H9 (cell line): Measurements from ENCODE around the gene IGLON5. TPM values are rescaled to one million over a fixed set of nuclear protein-coding genes. Genes with fewer than 3 reads are reported as not detected.
A peak's percentile ranks its signal among the peaks of the same experiment; 100 is the strongest.

ENCODE experiments used
- DNase-seq: peaks from one replicate; pipeline ENCODE4 v3.0.0-alpha.2; 2017
- H2AFZ ChIP-seq: one replicate; pipeline ENCODE4 v1.6.1; 2013; ENCODE audit warnings: mild to moderate bottlenecking, low read length, control low read depth, moderate library complexity
- H2AK5ac ChIP-seq: 2 replicates; pipeline ENCODE4 v1.6.1; 2013; ENCODE audit warnings: low read length, control low read depth, mixed read lengths; ENCODE audit not compliant: insufficient read length
- H2BK120ac ChIP-seq: one replicate; pipeline ENCODE4 v1.6.1; 2013; ENCODE audit warnings: low read depth, mild to moderate bottlenecking, low read length, control low read depth, inconsistent platforms; ENCODE audit not compliant: poor library complexity, severe bottlenecking
- H2BK12ac ChIP-seq: 2 replicates; pipeline ENCODE4 v1.6.1; 2013; ENCODE audit warnings: low read length, control low read depth, mixed read lengths, low read depth; ENCODE audit not compliant: insufficient read length
- H2BK15ac ChIP-seq: 2 replicates; pipeline ENCODE4 v1.6.1; 2013; ENCODE audit warnings: low read depth, low read length, control low read depth
- H2BK20ac ChIP-seq: one replicate; pipeline ENCODE4 v1.6.1; 2013; ENCODE audit warnings: low read depth, mild to moderate bottlenecking, low read length, control low read depth, inconsistent platforms; ENCODE audit not compliant: poor library complexity, severe bottlenecking
- H2BK5ac ChIP-seq: 2 replicates; pipeline ENCODE4 v1.6.1; 2013; ENCODE audit warnings: low read length, control low read depth, mixed read lengths; ENCODE audit not compliant: insufficient read length
- H3K14ac ChIP-seq: 2 replicates; pipeline ENCODE4 v1.6.1; 2013; ENCODE audit warnings: low read length, control low read depth; ENCODE audit not compliant: insufficient read depth
- H3K18ac ChIP-seq: 2 replicates; pipeline ENCODE4 v1.6.1; 2013; ENCODE audit warnings: low read depth, mild to moderate bottlenecking, mixed read lengths, low read length, control low read depth; ENCODE audit not compliant: insufficient read length
- H3K23ac ChIP-seq: 2 replicates; pipeline ENCODE4 v1.6.1; 2013; ENCODE audit warnings: low read length, control low read depth, mixed read lengths, low read depth; ENCODE audit not compliant: insufficient read length
- H3K23me2 ChIP-seq: 2 replicates; pipeline ENCODE4 v1.6.1; 2013; ENCODE audit warnings: low read depth, mild to moderate bottlenecking, mixed read lengths, low read length, control low read depth; ENCODE audit not compliant: insufficient read length, poor library complexity, severe bottlenecking
- H3K27ac ChIP-seq: 2 replicates; pipeline ENCODE4 v1.5.1; 2013; ENCODE audit warnings: low read length, control low read depth, mixed read lengths, low read depth; ENCODE audit not compliant: insufficient read length
- H3K27me3 ChIP-seq: 2 replicates; pipeline ENCODE4 v1.6.1; 2013; ENCODE audit warnings: low read length, control low read depth, inconsistent platforms; ENCODE audit not compliant: insufficient read depth
- H3K4ac ChIP-seq: 2 replicates; pipeline ENCODE4 v1.6.1; 2013; ENCODE audit warnings: low read depth, mild to moderate bottlenecking, control low read depth, inconsistent platforms, low read length, moderate library complexity
- H3K4me1 ChIP-seq: 2 replicates; pipeline ENCODE4 v1.6.1; 2013; ENCODE audit warnings: low read length, control low read depth, inconsistent platforms; ENCODE audit not compliant: insufficient read depth
- H3K4me2 ChIP-seq: 2 replicates; pipeline ENCODE4 v1.6.1; 2013; ENCODE audit warnings: low read length, control low read depth, mixed read lengths; ENCODE audit not compliant: insufficient read length, insufficient read depth
- H3K56ac ChIP-seq: 2 replicates; pipeline ENCODE4 v1.6.1; 2013; ENCODE audit warnings: low read depth, mild to moderate bottlenecking, mixed read lengths, low read length, control low read depth; ENCODE audit not compliant: insufficient read length
- H3K79me1 ChIP-seq: 2 replicates; pipeline ENCODE4 v1.6.1; 2013; ENCODE audit warnings: low read depth, mild to moderate bottlenecking, moderate library complexity, low read length, control low read depth, inconsistent platforms; ENCODE audit not compliant: insufficient read depth, poor library complexity, severe bottlenecking
- H3K79me2 ChIP-seq: 2 replicates; pipeline ENCODE4 v1.6.1; 2013; ENCODE audit warnings: low read length, control low read depth, inconsistent platforms; ENCODE audit not compliant: insufficient read depth
- H3K9ac ChIP-seq: 2 replicates; pipeline ENCODE4 v1.6.1; 2013; ENCODE audit warnings: low read length, control low read depth, mixed read lengths; ENCODE audit not compliant: insufficient read length; ENCODE audit errors: extremely low read depth
- H3K9me3 ChIP-seq: one replicate; pipeline ENCODE4 v1.6.1; 2013; ENCODE audit warnings: low read depth, low read length, inconsistent platforms; ENCODE audit not compliant: control insufficient read depth
- H3T11ph ChIP-seq: one replicate; pipeline ENCODE4 v1.6.1; 2013; ENCODE audit warnings: mild to moderate bottlenecking, low read length, control low read depth, inconsistent platforms
- H4K20me1 ChIP-seq: one replicate; pipeline ENCODE4 v1.6.1; 2013; ENCODE audit not compliant: control insufficient read depth, insufficient read length, insufficient read depth
- H4K5ac ChIP-seq: 2 replicates; pipeline ENCODE4 v1.6.1; 2013; ENCODE audit warnings: low read depth, mild to moderate bottlenecking, mixed read lengths, low read length, control low read depth; ENCODE audit not compliant: insufficient read length
- H4K8ac ChIP-seq: replicated peaks from 2 replicates; pipeline ENCODE4 v1.6.1; 2013; ENCODE audit warnings: low read length, control low read depth, mixed read lengths, low read depth; ENCODE audit not compliant: insufficient read length
- H4K91ac ChIP-seq: 2 replicates; pipeline ENCODE4 v1.6.1; 2013; ENCODE audit warnings: low read depth, mild to moderate bottlenecking, moderate library complexity, mixed read lengths, low read length, control low read depth; ENCODE audit not compliant: insufficient read length
- H3K27ac Mint-ChIP-seq, 3 experiments: 2 replicates in 2 of 3; 3 replicates in 1 of 3; pipeline ENCODE4 v1.8.0; 2020 to 2021; ENCODE audit warnings: mixed read lengths in 3 of 3, mild to moderate bottlenecking in 1 of 3, moderate library complexity in 1 of 3
- H3K27me3 Mint-ChIP-seq: 2 replicates; pipeline ENCODE4 v1.8.0; 2021; ENCODE audit warnings: low read depth, mild to moderate bottlenecking, moderate library complexity, mixed read lengths
- H3K36me3 Mint-ChIP-seq, 3 experiments: 2 replicates in 2 of 3; 3 replicates in 1 of 3; pipeline ENCODE4 v1.8.0; 2020 to 2021; ENCODE audit warnings: low read depth in 3 of 3, mixed read lengths in 3 of 3; ENCODE audit not compliant: insufficient read depth in 1 of 3
- H3K4me1 Mint-ChIP-seq, 2 experiments: 2 replicates each; pipeline ENCODE4 v1.8.0; 2020; ENCODE audit warnings: mixed read lengths in 2 of 2
- H3K4me3 Mint-ChIP-seq, 2 experiments: 2 replicates in 1 of 2; 3 replicates in 1 of 2; pipeline ENCODE4 v1.8.0; 2020 to 2021; ENCODE audit warnings: mild to moderate bottlenecking in 2 of 2, mixed read lengths in 2 of 2, moderate library complexity in 1 of 2
- H3K9me3 Mint-ChIP-seq, 2 experiments: 2 replicates in 1 of 2; 3 replicates in 1 of 2; pipeline ENCODE4 v1.8.0; 2020; ENCODE audit warnings: mild to moderate bottlenecking in 2 of 2, mixed read lengths in 2 of 2, moderate library complexity in 1 of 2
- CTCF ChIP-seq: fragments of 200-600 bp; sonication (generic); conservative IDR thresholded peaks from 3 replicates; pipeline ENCODE4 v1.8.0; 2021; ENCODE audit warnings: antibody characterized with exemption, mild to moderate bottlenecking
- WGBS: extraction: QIAGEN DNeasy Blood & Tissue Kit; methylation state at CpG from one replicate; pipeline ENCODE4 v1.1.7; 2013; ENCODE audit warnings: missing lambda C conversion rate, low lambda C conversion rate, mixed read lengths; ENCODE audit not compliant: insufficient read length; ENCODE audit errors: extremely low coverage; 5-methylcytosine and 5-hydroxymethylcytosine counted together
- total RNA-seq: library from RNA; stranded (reverse); gene quantifications from 2 replicates; pipeline ENCODE4 v1.2.1, GENCODE V29; 2021

The IGLON5 gene
- total RNA-seq, 1 experiment from 2014 or later: 41.4 TPM

GRCh38 chr19:51296336-51297093, 14.9 kb upstream of the IGLON5 start:
- Histone ChIP-seq H2BK120ac (no peak overlapping the region), H2AK5ac (no peak overlapping the region), H2BK15ac (no peak overlapping the region), H3K9me3 (no peaks in the 10 kb centered on the region), H3K27ac (no peak overlapping the region), H3K14ac (peak overlapping the region; percentile 10; the same call in 1 of the 2 replicates), H3K27me3 (no peaks in the 10 kb centered on the region), H2BK20ac (no peak overlapping the region), H4K8ac (no peak overlapping the region), H3K18ac (peak overlapping the region; percentile 41), H3K79me2 (no peaks in the 10 kb centered on the region), H3K4me1 (peaks cover 25% of the 10 kb centered on the region; the same call in 1 of the 2 replicates), H4K5ac (no peak overlapping the region), H3K23ac (no peak overlapping the region), H2AFZ (no peak overlapping the region), H3K79me1 (no peaks in the 10 kb centered on the region), H3K9ac (no peak overlapping the region), H2BK12ac (no peak overlapping the region), H3K23me2 (no peaks in the 10 kb centered on the region), H3K4ac (no peak overlapping the region), H2BK5ac (no peak overlapping the region), H3K4me2 (no peak overlapping the region), H3K56ac (no peak overlapping the region), H4K20me1 (no peaks in the 10 kb centered on the region), H4K91ac (no peak overlapping the region), H3T11ph (no peak overlapping the region)
- 0 out of 7 replicates have a peak, but pooled peaks cover 0 to 2% (median under 1%) of the 10 kb centered on the region in 3 experiments for H3K36me3 Mint-ChIP-seq
- WGBS: no CpG with 5 or more reads among the region's 9 CpGs
- H3K27me3 Mint-ChIP-seq: peaks cover 7% of the 10 kb centered on the region
- peaks cover 47 to 54% of the 10 kb centered on the region in 2 experiments for H3K4me1 Mint-ChIP-seq
- TF ChIP-seq CTCF: peak; percentile 59; the same call in 2 of the 3 replicates
- 0 out of 7 replicates have a peak overlapping the region, but pooled peaks of 1 of the 3 experiments have one; percentile 21 for H3K27ac Mint-ChIP-seq
- no peaks in the 10 kb centered on the region for H3K9me3 Mint-ChIP-seq
- DNase-seq: peak; percentile 49
- H3K4me3 Mint-ChIP-seq: no peak overlapping the region; a peak in 1 of 5 replicates
